Smooth muscle cell (in vitro differentiated cells): ENCODE results near the gene LGR6. TPM values are rescaled to one million over a fixed set of nuclear protein-coding genes. Genes with fewer than 3 reads are reported as not detected.

Experiments used
- DNase-seq: peaks from one replicate; lab custom pipeline; 2025; ENCODE audit not compliant: unreplicated experiment; lab: John Stamatoyannopoulos, UW
- H2AFZ ChIP-seq: fragments of 200-600 bp; sonication (generic); 2 replicates; pipeline ENCODE4 v1.6.0; 2016; ENCODE audit warnings: antibody characterized with exemption, low read depth, mild to moderate bottlenecking
- H3F3A ChIP-seq: fragments of 200-600 bp; sonication (generic); 2 replicates; pipeline ENCODE4 v1.6.0; 2017; ENCODE audit warnings: antibody characterized with exemption, low read depth
- H3K27ac ChIP-seq: fragments of 200-600 bp; sonication (generic); 2 replicates; pipeline ENCODE4 v1.5.1; 2016; ENCODE audit warnings: low read depth, mild to moderate bottlenecking
- H3K27me3 ChIP-seq: fragments of 200-600 bp; sonication (generic); 2 replicates; pipeline ENCODE4 v1.6.1; 2016; ENCODE audit warnings: low read depth, mild to moderate bottlenecking
- H3K36me3 ChIP-seq: fragments of 200-600 bp; sonication (generic); 2 replicates; pipeline ENCODE4 v1.5.1; 2016; ENCODE audit warnings: low read depth
- H3K4me1 ChIP-seq: fragments of 200-600 bp; sonication (generic); 2 replicates; pipeline ENCODE4 v1.5.1; 2016; ENCODE audit warnings: low read depth
- H3K4me2 ChIP-seq: fragments of 200-600 bp; sonication (generic); 2 replicates; pipeline ENCODE4 v1.6.0; 2016; ENCODE audit warnings: mild to moderate bottlenecking
- H3K4me3 ChIP-seq: fragments of 200-600 bp; sonication (generic); 2 replicates; pipeline ENCODE4 v1.5.1; 2016; ENCODE audit warnings: mild to moderate bottlenecking
- H3K79me2 ChIP-seq: fragments of 200-600 bp; sonication (generic); 2 replicates; pipeline ENCODE4 v1.6.0; 2016; ENCODE audit warnings: low read depth, mild to moderate bottlenecking
- H3K9ac ChIP-seq: fragments of 200-600 bp; sonication (generic); 2 replicates; pipeline ENCODE4 v1.6.0; 2016; ENCODE audit warnings: low read depth
- H3K9me3 ChIP-seq: fragments of 200-600 bp; sonication (generic); replicated peaks from 2 replicates; pipeline ENCODE4 v1.5.1; 2016; ENCODE audit warnings: low read depth
- H4K20me1 ChIP-seq: fragments of 200-600 bp; sonication (generic); 2 replicates; pipeline ENCODE4 v1.6.0; 2016; ENCODE audit warnings: low read depth
- WGBS: methylation state at CpG from one replicate; pipeline ENCODE4 v1.1.7; 2016; ENCODE audit warnings: low lambda C conversion rate; 5-methylcytosine and 5-hydroxymethylcytosine counted together
- polyA plus RNA-seq: library from polyadenylated mRNA; unstranded; fragments of >200 nt; fragmentation: Nextera tagmentation; extraction: Ambion mirVana; gene quantifications from 2 replicates; pipeline ENCODE4 v1.2.1, GENCODE V29; 2016
- total RNA-seq: library from RNA; depleted of rRNA; stranded (reverse); fragments of >200 nt; gene quantifications from 2 replicates; pipeline ENCODE4 v1.2.3, GENCODE V29; 2014
- TF ChIP-seq, protein P1 (sequence below): fragments of 200-600 bp; sonication (generic); IDR thresholded peaks from 2 replicates; pipeline ENCODE4 v1.5.1; 2017; ENCODE audit warnings: borderline replicate concordance, mild to moderate bottlenecking, antibody characterized with exemption; ENCODE audit not compliant: insufficient read depth, poor library complexity, severe bottlenecking

Gene LGR6
- total and polyA plus RNA-seq, 2 experiments from 2014 or later, result 1.8 to 2.9 TPM

DNA sequence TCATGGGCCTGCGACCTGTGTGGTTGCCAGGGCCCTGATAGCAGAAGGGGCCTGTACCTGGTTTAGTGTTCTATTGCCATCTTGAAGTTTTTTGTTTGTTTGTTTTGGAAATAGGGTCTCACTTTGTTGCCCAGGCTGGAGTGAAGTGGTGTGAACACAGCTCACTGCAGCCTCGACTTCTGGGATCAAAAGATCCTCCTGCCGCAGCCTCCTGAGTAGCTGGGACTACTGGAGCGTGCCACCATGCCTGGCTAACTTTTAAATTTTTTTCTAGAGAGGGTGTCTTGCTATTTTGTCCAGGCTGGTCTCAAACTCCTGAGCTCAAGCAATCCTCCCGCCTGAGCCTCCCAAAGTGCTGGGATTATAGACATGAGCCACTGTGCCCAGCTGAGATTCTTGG, 75.2 kb downstream of the LGR6 start:
- TF ChIP-seq, protein P1, sequence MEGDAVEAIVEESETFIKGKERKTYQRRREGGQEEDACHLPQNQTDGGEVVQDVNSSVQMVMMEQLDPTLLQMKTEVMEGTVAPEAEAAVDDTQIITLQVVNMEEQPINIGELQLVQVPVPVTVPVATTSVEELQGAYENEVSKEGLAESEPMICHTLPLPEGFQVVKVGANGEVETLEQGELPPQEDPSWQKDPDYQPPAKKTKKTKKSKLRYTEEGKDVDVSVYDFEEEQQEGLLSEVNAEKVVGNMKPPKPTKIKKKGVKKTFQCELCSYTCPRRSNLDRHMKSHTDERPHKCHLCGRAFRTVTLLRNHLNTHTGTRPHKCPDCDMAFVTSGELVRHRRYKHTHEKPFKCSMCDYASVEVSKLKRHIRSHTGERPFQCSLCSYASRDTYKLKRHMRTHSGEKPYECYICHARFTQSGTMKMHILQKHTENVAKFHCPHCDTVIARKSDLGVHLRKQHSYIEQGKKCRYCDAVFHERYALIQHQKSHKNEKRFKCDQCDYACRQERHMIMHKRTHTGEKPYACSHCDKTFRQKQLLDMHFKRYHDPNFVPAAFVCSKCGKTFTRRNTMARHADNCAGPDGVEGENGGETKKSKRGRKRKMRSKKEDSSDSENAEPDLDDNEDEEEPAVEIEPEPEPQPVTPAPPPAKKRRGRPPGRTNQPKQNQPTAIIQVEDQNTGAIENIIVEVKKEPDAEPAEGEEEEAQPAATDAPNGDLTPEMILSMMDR, result no peak
- no peaks in the 10 kb centered on the region for H4K20me1 ChIP-seq
- H3F3A ChIP-seq, result no peaks in the 10 kb centered on the region
- no peaks in the 10 kb centered on the region for H3K36me3 ChIP-seq
- H3K4me1 ChIP-seq, result no peaks in the 10 kb centered on the region
- no peaks in the 10 kb centered on the region for H3K79me2 ChIP-seq
- H3K4me3 ChIP-seq, result no peak overlapping the region
- H3K27me3 ChIP-seq, result peaks cover 26% of the 10 kb centered on the region
- no peak for DNase-seq
- WGBS, result 98% methylated on average over 5 of the region's 5 CpGs
- no peaks in the 10 kb centered on the region for H3K9me3 ChIP-seq
- H3K9ac ChIP-seq, result no peak overlapping the region
- H2AFZ ChIP-seq, result no peak overlapping the region
- no peak overlapping the region for H3K27ac ChIP-seq
- H3K4me2 ChIP-seq, result no peak overlapping the region

GRCh38 chr1:202270871-202271326, 77.3 kb downstream of the LGR6 start:
- H2AFZ ChIP-seq, result no peak overlapping the region
- H3K79me2 ChIP-seq, result no peaks in the 10 kb centered on the region
- H3F3A ChIP-seq, result no peaks in the 10 kb centered on the region
- H3K9ac ChIP-seq, result no peak overlapping the region
- H3K4me1 ChIP-seq, result no peaks in the 10 kb centered on the region
- no peak overlapping the region for H3K4me3 ChIP-seq
- no peaks in the 10 kb centered on the region for H3K36me3 ChIP-seq
- H3K27me3 ChIP-seq, result peaks cover 11% of the 10 kb centered on the region
- H3K27ac ChIP-seq, result no peak overlapping the region
- no peak overlapping the region for H3K4me2 ChIP-seq
- DNase-seq, result no peak
- H4K20me1 ChIP-seq, result no peaks in the 10 kb centered on the region
- TF ChIP-seq, protein P1, result no peak
- WGBS, result 77% methylated on average over 8 of the region's 8 CpGs
- H3K9me3 ChIP-seq, result no peaks in the 10 kb centered on the region

DNA sequence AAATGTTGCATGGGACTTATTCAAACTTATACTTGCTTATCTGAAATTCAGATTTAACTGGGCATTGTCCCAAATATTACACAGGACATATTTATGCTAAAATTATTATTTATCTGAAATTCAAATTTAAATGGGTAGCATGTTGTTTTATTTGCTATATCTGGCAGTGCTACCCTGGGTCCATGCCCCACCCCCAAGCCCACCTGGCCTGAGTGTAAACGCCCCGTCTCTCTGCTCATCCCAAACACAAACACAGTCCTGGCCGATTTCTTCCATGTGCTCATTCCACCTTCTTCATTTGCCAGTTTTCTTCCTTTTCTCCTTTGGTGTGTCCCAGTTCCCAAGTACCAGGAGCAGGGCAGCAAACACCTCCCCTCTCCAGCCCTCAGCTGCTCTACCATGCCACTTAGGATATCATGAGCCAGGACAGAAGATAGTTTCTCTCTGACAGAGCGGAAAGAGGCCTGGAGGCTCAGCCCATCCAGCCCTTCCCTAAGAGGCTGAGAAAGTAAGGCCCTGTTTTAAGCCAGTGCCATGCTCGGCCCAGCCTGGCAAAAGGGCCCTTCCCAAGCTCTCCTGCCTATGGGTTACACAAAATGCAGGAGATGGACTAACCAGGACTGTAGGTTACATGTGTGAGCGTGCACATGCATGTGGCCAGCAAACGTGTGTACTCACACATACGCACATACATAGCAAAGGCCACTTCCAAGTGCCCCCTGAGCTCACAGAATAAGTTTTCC, 78.7 kb downstream of the LGR6 start:
- no peaks in the 10 kb centered on the region for H3K79me2 ChIP-seq
- H2AFZ ChIP-seq, result no peak overlapping the region
- no peaks in the 10 kb centered on the region for H3K36me3 ChIP-seq
- TF ChIP-seq, protein P1, result no peak
- no peaks in the 10 kb centered on the region for H4K20me1 ChIP-seq
- H3K27ac ChIP-seq, result no peak overlapping the region
- H3F3A ChIP-seq, result no peaks in the 10 kb centered on the region
- H3K4me3 ChIP-seq, result no peak overlapping the region
- no peaks in the 10 kb centered on the region for H3K9me3 ChIP-seq
- no peak for DNase-seq
- H3K9ac ChIP-seq, result no peak overlapping the region
- H3K27me3 ChIP-seq, result peaks cover 9% of the 10 kb centered on the region
- WGBS, result 94% methylated on average over 8 of the region's 8 CpGs
- H3K4me2 ChIP-seq, result no peak overlapping the region
- H3K4me1 ChIP-seq, result no peaks in the 10 kb centered on the region

GRCh38 chr1:202274611-202275010, 81.0 kb downstream of the LGR6 start:
- no peaks in the 10 kb centered on the region for H3K36me3 ChIP-seq
- WGBS, result 60% methylated on average over 1 of the region's 1 CpG
- H3K27ac ChIP-seq, result no peak overlapping the region
- H3K79me2 ChIP-seq, result no peaks in the 10 kb centered on the region
- TF ChIP-seq, protein P1, result peak; percentile 24
- no peaks in the 10 kb centered on the region for H3F3A ChIP-seq
- no peak overlapping the region for H3K4me3 ChIP-seq
- DNase-seq, result no peak
- no peak overlapping the region for H2AFZ ChIP-seq
- no peak overlapping the region for H3K9ac ChIP-seq
- no peak overlapping the region for H3K4me2 ChIP-seq
- no peaks in the 10 kb centered on the region for H3K4me1 ChIP-seq
- H3K9me3 ChIP-seq, result no peaks in the 10 kb centered on the region
- H4K20me1 ChIP-seq, result no peaks in the 10 kb centered on the region
- H3K27me3 ChIP-seq, result peaks cover 9% of the 10 kb centered on the region
